GM18520 (cell line): ENCODE data around the gene ASIC2.

Experiments used
- ATAC-seq: cut with Tn5 transposase; IDR thresholded peaks from one replicate; pipeline ENCODE4 v1.9.1; 2021; ENCODE audit not compliant: unreplicated experiment

Gene ASIC2

GRCh38 chr17:33118391-33119075 lies 174.6 kb downstream of the ASIC2 start:
- ATAC-seq: no peak

- no peak for ATAC-seq
Observed at GRCh38 chr17:33116021-33116551, 177.0 kb downstream of the ASIC2 start.

- ATAC-seq: no peak
Observed at GRCh38 chr17:33115366-33115765, 177.7 kb downstream of the ASIC2 start.

GRCh38 chr17:33113991-33114370 lies 179.1 kb downstream of the ASIC2 start:
- ATAC-seq: no peak

- ATAC-seq: no peak
Observed at GRCh38 chr17:33113276-33113990, 179.7 kb downstream of the ASIC2 start.

- no peak for ATAC-seq
Observed at GRCh38 chr17:33112763-33113162, 180.3 kb downstream of the ASIC2 start.

- no peak for ATAC-seq
Observed at GRCh38 chr17:33109336-33110072, 183.6 kb downstream of the ASIC2 start.

- no peak for ATAC-seq
Observed at GRCh38 chr17:33106525-33107165, 186.4 kb downstream of the ASIC2 start.

- ATAC-seq: no peak
Observed at GRCh38 chr17:33105911-33106310, 187.2 kb downstream of the ASIC2 start.

GRCh38 chr17:33099906-33100305 lies 193.2 kb downstream of the ASIC2 start:
- no peak for ATAC-seq

GRCh38 chr17:33099252-33099651 lies 193.8 kb downstream of the ASIC2 start:
- no peak for ATAC-seq

GRCh38 chr17:33097411-33097810 lies 195.7 kb downstream of the ASIC2 start:
- no peak for ATAC-seq

- ATAC-seq: no peak
Observed at GRCh38 chr17:33096161-33096560, 196.9 kb downstream of the ASIC2 start.

- no peak for ATAC-seq
Observed at GRCh38 chr17:33091271-33091670, 201.8 kb downstream of the ASIC2 start.

- no peak for ATAC-seq
Observed at GRCh38 chr17:33090806-33091205, 202.3 kb downstream of the ASIC2 start.

GRCh38 chr17:33086878-33087277 lies 206.2 kb downstream of the ASIC2 start:
- no peak for ATAC-seq

GRCh38 chr17:33086041-33086440 lies 207.1 kb downstream of the ASIC2 start:
- ATAC-seq: no peak

GRCh38 chr17:33085256-33085655 lies 207.8 kb downstream of the ASIC2 start:
- no peak for ATAC-seq

- ATAC-seq: no peak
Observed at GRCh38 chr17:33084755-33085154, 208.3 kb downstream of the ASIC2 start.

GRCh38 chr17:33082529-33083173 lies 210.4 kb downstream of the ASIC2 start:
- no peak for ATAC-seq

GRCh38 chr17:33080091-33080490 lies 213.0 kb downstream of the ASIC2 start:
- ATAC-seq: no peak
